Right ventricle myocardium superior (tissue), 1 donor: ENCODE measurements around the gene ISLR. TPM values are rescaled to one million over a fixed set of nuclear protein-coding genes. Genes with fewer than 3 reads are reported as not detected.

Experiments used
- ATAC-seq: fragments of 200-7000 bp; cut with Tn5 transposase; one replicate; pipeline ENCODE4 v1.9.1; 2020; ENCODE audit warnings: mild to moderate bottlenecking; ENCODE audit not compliant: poor library complexity
- DNase-seq: peaks from one replicate; pipeline ENCODE4 v3.0.0-alpha.2; 2020
- intact Hi-C: fragments of 100-400 bp; cut with DNase I; formaldehyde crosslinking; loops from one replicate; pipeline ENCODE4 v1.11.2; 2022
- total RNA-seq: library from RNA; stranded (reverse); fragmentation: NEBNext Ultra II Directional; extraction: Animal tissue kit (Norgen Biotek cat#: 25700); gene quantifications from one replicate; pipeline ENCODE4 v1.2.1, GENCODE V29; 2021
- donor health status: DM: no; HTN: yes; CAD: no; lungs with severe emphysema.

The ISLR gene
- total RNA-seq, 1 donor from 2014 or later = 11.6 TPM

DNA sequence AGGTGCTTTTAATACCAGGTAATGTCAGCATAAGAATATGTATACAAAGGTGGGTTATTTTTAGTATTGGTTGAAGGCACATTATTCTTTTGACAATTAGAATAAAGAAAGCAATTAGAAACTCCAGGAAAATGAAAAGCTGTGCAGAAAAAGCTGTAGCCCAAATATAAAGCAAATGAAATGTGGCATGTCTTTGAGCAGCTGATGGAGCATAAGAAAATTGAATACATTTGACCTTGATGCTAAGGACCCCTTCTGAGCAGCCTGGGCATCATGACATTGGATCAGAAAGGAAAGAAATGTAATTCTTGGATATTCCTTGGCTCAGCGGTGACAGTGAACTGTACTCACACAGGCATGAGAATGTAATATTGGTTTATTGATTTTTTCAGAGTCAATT lies 8.0 kb upstream of the ISLR start:
- intact Hi-C loops = no loop called here
- ATAC-seq (no peak), DNase-seq (no peak)

DNA sequence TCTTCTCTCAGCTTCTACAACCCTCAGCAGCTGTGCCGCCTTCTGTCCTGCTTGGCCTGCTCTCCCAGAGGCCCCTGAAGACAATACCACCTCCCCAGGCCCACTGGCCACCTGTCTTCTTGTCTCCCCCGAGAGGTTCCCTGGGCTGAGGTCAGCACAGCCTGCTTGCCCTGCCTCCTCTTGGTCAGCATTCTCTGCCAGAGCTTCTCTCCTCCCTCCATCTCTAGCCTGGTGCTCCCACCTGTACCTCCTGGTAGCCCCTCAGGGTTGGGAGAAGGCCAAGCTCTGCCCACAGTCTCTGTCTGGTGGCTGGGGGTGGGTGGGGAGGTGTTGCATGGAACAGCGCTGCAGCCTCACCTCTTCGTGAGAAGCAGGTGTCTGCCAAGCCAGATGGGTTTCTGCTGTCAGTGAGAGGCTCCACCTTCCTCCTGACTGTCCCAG lies 5.6 kb upstream of the ISLR start:
- no peak for ATAC-seq
- intact Hi-C loops = no loop called here
- DNase-seq = no peak

DNA sequence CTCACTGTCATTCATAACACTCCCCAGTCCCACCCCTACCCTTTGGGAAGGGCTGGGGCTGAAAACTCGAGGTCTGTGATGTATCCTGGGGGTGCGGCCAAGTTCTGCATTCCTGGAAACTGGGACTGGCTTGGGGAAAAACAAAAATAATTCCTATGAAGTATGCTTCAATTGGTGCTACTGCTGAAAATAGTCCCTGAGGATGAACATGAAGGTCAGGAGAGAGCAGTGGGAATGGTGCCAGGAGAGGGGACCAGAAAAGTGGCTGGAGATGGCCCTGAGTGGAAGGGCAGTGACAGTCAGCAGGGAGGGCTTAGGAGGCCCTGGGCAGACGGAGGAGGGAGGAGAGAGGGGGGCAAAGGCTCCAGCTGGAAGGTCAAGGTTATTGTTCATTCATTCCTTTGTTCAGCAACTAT lies 4.8 kb upstream of the ISLR start:
- ATAC-seq (peak; percentile 21), DNase-seq (no peak)
- intact Hi-C loops = no loop called here

DNA sequence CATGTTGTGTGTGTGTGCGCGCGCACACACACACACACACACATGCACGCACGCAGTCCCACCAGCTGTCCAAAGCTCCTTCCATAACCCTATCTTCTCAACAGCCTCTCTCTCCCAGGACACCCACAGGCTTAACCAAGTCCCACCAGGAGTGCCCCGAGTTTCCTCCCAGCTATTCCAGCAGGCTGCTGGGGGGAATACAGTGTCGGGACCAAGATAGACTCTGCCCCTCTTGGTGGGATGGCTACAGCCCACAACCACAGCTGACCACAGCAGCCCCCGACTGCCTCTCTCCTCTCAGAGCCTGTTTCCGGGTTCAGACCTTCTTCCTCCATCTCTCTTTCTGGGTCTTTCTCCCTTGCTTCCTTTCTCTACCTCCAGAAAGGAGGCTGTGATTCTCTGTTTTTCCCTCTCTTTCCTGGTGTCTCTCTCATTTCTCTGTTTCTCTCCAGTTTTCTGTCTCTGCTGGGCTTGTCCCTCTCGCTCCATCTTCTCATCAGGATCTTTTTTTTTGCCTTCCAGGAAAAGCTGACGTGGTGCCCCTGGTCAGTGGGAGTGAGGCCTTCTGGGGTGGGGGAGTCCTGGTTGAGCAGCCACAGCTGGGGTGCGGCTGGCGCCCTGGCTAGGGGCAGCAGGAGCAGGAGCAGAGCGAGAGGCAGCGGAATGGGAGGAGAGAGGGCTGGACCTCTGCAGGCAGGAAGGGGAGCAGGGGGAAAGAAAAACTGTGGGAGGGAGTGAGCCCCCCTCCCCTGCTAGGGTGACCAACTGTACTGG lies 3.3 kb upstream of the ISLR start:
- ATAC-seq (no peak), DNase-seq (no peak)
- intact Hi-C loops = no loop called here

DNA sequence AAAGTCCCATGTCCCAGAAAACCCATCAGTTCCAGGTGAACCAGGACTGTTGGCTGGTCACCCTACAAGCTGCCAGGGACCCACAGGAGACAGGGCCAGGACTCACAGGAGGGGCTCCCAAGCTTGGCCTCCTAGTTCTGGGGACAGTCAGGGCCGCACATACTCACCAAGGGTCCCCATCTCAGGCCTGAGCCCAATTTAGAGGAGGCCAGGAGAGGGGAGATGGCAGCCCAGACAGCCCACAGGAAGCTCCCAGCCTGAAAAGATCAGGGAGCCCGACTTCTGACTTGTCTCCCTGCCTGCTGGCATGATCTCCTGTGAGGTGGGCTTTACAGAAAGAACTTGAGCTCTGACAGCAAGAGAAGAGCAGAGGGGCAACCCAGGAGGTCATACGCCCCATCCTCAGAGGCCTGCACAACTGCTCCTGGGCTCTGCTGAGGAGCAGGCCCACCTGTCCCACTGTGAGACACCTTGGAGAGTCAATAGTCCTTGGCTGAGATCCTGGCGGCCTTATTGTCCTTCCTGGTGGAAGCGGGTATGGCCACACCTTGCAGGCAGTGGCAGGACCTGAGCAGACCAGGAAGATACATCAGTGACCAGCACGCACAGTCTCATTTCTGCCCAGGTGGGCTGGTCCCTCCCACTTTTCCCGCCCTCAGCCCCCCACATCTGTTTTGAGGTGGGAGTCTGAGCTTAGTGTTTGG lies 2.5 kb upstream of the ISLR start:
- ATAC-seq = no peak
- no peak for DNase-seq
- intact Hi-C loops = no loop called here

DNA sequence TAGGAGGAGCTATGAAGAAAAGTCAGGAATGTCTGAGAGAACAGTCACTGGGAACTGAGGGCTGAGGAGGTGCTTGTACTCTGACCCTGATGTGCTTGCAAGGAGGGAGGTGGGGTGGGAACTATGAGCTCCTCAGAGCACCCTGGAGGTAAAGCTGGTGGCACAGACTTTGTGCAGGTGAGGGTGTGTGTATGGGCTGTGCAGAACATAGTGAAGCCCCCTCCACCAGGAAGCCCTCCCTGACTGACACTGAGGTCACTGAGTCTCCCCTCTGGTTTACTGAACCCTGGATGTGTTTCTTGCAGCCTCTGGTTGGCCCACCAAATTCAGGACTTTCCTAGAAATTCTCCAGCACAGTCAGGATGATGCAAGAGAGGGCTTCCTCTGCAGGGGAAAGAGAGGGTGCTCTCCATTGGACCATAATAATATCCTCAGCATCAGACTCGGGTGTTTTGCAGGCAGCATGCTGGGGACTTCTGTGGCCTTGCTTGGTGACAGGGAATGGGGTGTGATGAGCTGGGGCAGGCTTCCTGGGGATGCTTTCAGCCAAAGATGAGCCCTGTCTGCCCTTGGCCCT lies 1.5 kb upstream of the ISLR start:
- ATAC-seq (no peak), DNase-seq (no peak)
- intact Hi-C loops = no loop called here

DNA sequence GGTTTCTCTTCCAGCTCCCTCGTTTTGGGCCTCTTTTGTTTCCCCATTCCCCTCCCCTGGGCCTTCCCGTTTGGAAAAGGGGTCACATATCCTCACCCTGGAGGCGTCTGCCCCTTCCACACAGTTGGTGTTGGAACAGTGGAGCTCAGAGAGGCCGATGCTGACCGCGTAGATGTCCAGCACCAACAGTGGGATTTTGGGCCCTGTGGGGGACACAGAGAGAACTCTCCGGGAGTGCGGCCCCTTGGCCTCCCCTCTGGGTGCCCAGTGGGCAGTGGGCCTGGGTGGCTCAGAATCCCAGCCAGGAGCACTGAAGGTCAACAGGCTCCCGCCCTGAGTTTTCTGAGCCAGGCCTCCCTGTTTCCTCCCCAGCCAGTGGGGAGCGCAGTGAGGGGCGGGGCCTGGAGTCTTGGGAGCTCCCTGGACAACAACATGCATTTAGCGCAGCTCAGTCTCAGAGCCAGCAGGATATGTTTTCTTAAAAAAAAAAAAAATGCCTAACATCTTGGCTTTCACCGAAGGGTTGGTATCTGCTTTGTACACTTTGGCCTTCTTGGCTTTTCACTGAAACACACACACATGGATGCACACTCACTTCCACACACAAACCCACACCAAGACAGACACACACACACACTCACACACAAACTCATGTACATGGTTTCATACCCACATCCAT lies 670 bp upstream of the ISLR start:
- intact Hi-C loops = no loop called here
- ATAC-seq (peak; percentile 85), DNase-seq (peak; percentile 89)

DNA sequence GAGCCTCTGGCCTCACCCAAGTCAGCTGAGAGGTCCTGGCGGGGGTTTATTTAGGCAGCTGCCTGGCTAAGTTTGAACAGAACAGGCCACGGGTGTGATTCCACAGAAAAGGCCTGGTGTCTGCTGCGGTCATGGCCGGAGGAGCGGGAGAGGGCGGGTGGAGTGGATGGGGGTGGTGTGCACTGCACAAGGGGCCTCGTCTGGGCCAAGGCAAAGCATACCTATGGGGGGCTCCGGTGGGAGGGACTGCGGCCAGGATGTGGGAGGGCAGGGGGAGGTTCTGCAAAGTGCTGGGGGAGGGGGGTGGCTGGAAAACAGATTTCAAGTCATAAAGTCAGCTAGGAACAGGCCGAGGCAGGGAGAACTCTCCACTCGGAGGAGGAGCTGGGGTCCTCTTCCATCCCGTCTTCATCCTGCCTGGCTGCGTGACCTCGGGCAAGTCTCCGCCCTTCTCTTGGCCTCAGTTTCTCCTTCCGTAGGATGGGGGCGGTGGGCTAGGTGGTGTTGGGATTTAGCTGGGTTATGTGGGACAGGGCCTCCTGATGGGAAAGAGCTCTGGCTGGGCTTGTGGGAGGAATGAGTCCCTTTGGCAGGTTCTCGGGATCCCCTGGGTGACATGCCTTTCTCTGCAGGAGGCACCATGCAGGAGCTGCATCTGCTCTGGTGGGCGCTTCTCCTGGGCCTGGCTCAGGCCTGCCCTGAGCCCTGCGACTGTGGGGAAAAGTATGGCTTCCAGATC lies 878 bp downstream of the ISLR start:
- intact Hi-C loops = no loop called here
- ATAC-seq (peak; percentile 45), DNase-seq (no peak)

DNA sequence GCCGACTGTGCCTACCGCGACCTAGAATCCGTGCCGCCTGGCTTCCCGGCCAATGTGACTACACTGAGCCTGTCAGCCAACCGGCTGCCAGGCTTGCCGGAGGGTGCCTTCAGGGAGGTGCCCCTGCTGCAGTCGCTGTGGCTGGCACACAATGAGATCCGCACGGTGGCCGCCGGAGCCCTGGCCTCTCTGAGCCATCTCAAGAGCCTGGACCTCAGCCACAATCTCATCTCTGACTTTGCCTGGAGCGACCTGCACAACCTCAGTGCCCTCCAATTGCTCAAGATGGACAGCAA lies 1.4 kb downstream of the ISLR start:
- DNase-seq (no peak), ATAC-seq (no peak)
- intact Hi-C loops = no loop called here

DNA sequence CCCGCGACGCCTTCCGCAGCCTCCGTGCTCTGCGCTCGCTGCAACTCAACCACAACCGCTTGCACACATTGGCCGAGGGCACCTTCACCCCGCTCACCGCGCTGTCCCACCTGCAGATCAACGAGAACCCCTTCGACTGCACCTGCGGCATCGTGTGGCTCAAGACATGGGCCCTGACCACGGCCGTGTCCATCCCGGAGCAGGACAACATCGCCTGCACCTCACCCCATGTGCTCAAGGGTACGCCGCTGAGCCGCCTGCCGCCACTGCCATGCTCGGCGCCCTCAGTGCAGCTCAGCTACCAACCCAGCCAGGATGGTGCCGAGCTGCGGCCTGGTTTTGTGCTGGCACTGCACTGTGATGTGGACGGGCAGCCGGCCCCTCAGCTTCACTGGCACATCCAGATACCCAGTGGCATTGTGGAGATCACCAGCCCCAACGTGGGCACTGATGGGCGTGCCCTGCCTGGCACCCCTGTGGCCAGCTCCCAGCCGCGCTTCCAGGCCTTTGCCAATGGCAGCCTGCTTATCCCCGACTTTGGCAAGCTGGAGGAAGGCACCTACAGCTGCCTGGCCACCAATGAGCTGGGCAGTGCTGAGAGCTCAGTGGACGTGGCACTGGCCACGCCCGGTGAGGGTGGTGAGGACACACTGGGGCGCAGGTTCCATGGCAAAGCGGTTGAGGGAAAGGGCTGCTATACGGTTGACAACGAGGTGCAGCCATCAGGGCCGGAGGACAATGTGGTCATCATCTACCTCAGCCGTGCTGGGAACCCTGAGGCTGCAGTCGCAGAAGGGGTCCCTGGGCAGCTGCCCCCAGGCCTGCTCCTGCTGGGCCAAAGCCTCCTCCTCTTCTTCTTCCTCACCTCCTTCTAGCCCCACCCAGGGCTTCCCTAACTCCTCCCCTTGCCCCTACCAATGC lies 2.0 kb downstream of the ISLR start:
- DNase-seq (no peak), ATAC-seq (no peak)
- intact Hi-C loops = no loop called here

DNA sequence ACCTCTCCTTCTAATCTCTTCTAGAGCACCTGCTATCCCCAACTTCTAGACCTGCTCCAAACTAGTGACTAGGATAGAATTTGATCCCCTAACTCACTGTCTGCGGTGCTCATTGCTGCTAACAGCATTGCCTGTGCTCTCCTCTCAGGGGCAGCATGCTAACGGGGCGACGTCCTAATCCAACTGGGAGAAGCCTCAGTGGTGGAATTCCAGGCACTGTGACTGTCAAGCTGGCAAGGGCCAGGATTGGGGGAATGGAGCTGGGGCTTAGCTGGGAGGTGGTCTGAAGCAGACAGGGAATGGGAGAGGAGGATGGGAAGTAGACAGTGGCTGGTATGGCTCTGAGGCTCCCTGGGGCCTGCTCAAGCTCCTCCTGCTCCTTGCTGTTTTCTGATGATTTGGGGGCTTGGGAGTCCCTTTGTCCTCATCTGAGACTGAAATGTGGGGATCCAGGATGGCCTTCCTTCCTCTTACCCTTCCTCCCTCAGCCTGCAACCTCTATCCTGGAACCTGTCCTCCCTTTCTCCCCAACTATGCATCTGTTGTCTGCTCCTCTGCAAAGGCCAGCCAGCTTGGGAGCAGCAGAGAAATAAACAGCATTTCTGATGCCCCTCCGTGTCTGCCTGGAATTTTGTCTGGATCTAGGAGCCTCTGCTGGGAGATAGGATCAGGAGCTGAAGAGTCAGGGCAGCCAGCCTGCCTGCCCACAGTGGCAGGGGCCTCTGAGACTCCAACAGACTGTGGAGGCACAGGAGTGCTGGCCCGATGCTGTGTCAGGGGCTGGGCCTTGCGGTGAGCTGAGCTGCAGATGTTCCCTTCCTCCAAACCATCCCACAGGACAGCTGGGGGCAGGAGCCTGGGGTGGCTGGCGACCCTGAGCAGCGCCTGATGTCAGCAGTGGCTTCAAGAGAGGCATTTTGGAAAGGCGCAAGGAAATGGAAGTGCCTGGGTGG lies 3.0 kb downstream of the ISLR start:
- DNase-seq (no peak), ATAC-seq (no peak)
- intact Hi-C loops = no loop called here

DNA sequence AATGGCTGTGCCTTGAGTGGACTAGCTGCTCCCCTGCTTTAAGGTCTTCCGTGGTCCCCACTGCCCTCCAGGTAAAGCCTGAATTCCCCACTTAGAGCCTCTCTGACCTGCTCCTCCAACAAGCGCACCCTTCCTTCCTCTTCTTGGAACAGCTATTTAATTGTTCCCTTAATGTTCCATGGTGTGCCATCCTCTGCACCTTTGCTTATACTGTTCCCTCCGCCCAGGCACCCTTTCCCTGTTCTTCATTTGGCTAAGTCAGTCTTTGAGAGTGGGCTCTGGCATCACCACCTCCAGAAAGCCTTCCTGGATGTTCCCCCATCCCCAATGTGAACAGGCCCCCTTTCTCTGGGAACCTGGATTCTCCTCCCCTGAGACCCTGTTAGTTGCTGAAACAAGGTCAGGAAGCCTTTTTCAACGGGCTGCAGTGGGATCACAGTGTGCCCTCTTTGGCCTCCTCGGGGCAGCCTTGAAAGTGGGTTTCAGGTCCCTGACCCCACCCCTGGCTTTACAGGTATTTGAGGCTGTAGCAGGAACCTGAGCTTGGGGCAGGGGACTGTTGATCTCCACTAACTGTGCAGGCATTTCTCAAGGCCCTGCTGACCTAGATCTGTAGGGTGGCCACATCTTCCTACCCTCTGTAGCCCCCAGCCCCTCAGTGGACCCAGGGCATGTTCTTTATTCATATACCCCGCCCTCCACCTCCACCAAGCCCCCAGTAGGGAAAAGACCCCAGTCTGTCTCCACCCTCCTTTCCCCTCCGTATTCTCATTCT lies 5.0 kb downstream of the ISLR start:
- ATAC-seq (no peak), DNase-seq (no peak)
- intact Hi-C loops = no loop called here

DNA sequence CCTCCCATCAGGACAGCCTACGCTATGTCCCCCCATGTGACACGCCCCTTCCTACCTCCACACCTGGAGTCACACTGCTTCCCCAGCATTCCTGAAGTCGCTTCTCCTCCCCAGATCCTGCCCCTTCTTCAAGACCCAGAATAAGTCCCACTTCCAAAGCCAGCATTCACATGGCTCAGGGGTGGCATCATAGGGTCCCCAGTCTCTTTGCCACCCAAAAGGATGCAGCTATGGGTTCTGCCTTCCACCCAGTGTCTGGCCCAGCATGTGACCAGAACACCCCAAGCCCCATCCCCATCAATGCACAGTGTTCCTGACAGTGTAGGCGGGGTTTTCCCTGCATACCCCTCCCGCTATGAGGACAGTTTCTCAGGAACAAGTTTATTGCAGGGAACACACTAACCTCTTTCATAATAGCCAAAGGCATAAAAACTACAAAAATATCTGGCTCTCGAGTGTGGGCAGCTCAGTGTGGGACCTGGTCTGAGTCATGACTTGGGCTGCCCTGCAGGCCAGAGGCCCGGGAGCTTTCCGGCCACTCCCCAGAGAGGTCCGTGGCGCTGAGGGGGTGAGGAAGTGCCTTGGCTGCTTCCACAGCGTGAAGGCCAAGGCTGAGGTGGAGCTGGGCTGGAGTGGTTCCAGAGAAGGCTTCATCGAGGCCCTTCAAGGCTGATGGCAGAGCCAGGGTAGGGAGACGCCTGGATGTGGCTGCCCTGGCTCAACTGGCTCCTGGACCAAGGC lies 5.8 kb downstream of the ISLR start:
- intact Hi-C loops = no loop called here
- ATAC-seq (peak; percentile 87), DNase-seq (peak; percentile 85)

DNA sequence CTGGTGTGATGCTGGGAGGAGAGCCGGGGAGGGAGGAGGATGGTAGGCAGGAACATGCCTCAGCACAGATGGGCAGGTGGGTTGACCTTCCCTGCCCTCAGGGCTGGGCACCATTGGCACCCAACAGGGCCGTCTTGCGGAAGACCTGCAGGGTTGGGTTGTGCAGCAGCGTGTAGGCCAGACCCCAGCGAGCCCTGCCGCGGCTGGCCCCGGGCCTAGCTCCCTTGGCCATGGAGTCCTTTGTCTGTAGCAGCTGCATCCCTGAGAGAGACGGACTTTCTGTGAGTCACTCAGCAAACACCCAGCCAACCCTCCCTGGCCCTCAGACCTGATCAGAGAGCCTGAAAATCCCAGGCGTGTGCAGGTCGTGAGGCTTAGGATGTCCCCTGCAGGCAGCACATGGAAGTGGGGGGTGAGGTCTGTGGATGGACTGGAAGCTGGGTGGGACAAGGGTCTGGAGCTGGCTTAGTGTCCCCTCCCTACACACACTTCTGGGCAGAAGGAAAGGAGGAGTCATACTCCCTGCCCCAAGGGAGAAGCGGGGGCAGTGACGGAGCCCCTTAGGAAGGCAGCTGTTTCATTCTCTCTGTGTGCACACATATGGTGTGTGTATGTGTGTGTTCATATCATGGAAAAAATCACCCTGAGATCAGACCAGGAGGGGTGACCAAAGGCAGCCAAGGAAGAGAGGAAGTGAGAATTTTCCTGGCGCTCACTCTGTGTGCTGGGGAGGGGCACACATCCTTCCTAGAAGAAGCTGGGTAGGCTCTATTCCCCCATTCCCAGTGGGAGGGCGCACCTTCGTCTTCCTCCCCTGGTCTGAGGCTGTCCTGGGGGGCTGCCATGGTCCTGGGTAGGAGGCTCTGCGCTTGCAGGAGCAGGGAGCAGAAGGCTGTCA lies 6.7 kb downstream of the ISLR start:
- peak; percentile 70 for ATAC-seq
- peak; percentile 44 for DNase-seq
- intact Hi-C loops = no loop called here
